Transverse colon (tissue), 4 donors: ENCODE data around the gene XXYLT1.

ENCODE experiments used
- EP300 ChIP-seq: sonication (generic); formaldehyde crosslinking; IDR thresholded peaks from one replicate; pipeline ENCODE4 v1.6.1; 2017; ENCODE audit warnings: antibody characterized with exemption, low read depth
- POLR2A ChIP-seq: fragments of 450-650 bp; IDR thresholded peaks from one replicate; pipeline ENCODE4 v1.6.1; 2016; ENCODE audit warnings: antibody characterized with exemption, mild to moderate bottlenecking, moderate library complexity
- POLR2AphosphoS5 ChIP-seq, 3 donors: sonication (generic); formaldehyde crosslinking; IDR thresholded peaks; one replicate each; pipeline ENCODE4 v1.6.1; 2016; ENCODE audit warnings: antibody characterized with exemption in 3 of 3
- TF ChIP-seq, protein P1 (sequence below), 5 experiments: fragments of 200-600 bp in 3 of 5; fragments of 450-650 bp in 2 of 5; sonication (generic) in 3 of 5; IDR thresholded peaks; 1 replicate in 2 of 5; 2 replicates in 3 of 5; pipeline ENCODE4 v1.5.1; 2016 to 2017; ENCODE audit warnings: antibody characterized with exemption in 5 of 5, inconsistent platforms in 3 of 5, mild to moderate bottlenecking in 2 of 5, moderate library complexity in 1 of 5

DNA sequence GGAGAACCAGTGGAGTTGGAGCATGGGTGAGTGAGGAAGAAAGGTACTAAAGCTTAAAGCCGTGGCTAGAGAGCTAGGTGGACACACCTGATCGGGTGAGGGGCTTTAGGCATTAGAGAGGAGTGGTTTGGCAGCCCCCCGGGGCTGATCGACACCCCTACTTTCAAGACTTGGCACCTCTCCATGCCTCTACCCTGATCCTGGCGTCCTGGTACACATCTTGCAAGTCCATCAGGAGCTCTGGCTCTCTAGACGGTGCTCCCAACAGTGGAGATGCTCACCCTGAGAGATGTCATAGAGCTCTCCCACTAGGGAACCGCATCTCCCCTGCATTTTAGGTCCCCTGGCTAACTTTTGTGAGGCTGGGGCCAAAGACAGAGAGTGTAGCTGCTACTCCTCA is 98.1 kb downstream of the XXYLT1 start:
- TF ChIP-seq, protein P1, sequence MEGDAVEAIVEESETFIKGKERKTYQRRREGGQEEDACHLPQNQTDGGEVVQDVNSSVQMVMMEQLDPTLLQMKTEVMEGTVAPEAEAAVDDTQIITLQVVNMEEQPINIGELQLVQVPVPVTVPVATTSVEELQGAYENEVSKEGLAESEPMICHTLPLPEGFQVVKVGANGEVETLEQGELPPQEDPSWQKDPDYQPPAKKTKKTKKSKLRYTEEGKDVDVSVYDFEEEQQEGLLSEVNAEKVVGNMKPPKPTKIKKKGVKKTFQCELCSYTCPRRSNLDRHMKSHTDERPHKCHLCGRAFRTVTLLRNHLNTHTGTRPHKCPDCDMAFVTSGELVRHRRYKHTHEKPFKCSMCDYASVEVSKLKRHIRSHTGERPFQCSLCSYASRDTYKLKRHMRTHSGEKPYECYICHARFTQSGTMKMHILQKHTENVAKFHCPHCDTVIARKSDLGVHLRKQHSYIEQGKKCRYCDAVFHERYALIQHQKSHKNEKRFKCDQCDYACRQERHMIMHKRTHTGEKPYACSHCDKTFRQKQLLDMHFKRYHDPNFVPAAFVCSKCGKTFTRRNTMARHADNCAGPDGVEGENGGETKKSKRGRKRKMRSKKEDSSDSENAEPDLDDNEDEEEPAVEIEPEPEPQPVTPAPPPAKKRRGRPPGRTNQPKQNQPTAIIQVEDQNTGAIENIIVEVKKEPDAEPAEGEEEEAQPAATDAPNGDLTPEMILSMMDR (IDR thresholded peaks at IDR 0.05) = no peak
- TF ChIP-seq POLR2AphosphoS5 (IDR thresholded peaks at IDR 0.05) (no peak), EP300 (no peak), POLR2A (no peak)
